Kidney glomerular epithelial cell (primary cell): Measurements from ENCODE around the gene GINS1.

Experiments used
- DNase-seq: peaks from one replicate; lab custom pipeline; 2025; lab: John Stamatoyannopoulos, UW

GINS1 gene

DNA sequence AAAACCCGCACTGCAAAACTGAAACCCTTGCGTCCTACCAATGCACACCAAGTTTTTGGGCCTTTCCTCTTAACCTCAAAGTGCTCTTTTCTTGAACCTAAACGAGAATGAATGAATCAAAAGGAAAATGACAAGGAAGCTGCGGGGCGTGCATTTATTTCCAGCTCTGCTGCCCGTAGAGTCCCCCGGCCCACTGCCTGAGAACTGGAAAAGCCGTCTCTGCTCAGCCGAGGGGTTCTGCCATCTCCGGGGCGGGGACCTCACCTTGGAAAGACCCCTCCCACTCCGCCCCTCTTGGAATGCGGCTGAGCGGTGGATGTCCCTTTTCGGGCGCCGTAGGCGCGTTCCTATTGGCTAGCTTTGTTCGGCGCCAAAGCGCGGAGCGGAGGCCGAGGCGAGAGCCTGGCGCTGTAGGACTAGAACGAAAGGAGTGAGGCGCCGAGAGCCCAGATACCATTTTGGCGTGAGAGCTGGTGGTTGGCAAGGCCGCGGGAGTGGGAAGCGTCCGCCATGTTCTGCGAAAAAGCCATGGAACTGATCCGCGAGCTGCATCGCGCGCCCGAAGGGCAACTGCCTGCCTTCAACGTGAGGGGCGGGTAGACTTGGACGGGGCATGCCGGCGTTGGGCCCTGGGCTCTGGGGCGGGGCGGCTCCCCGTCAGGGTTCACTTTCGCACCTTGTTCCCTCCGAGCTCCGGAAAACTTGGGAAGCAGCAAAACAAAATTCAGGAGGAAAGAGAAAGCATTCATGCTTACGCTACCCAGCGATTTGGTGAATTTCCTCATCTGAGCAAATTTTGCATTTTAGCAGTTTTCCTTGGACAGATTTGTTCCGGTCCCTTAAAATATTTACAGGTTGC lies at the start of gene GINS1:
TSS of gene GINS1 (plus strand) at position 363 of the 859 bp plus-strand sequence. CDS start at position 511, 148 bp downstream.
- peak; percentile 72 for DNase-seq

DNA sequence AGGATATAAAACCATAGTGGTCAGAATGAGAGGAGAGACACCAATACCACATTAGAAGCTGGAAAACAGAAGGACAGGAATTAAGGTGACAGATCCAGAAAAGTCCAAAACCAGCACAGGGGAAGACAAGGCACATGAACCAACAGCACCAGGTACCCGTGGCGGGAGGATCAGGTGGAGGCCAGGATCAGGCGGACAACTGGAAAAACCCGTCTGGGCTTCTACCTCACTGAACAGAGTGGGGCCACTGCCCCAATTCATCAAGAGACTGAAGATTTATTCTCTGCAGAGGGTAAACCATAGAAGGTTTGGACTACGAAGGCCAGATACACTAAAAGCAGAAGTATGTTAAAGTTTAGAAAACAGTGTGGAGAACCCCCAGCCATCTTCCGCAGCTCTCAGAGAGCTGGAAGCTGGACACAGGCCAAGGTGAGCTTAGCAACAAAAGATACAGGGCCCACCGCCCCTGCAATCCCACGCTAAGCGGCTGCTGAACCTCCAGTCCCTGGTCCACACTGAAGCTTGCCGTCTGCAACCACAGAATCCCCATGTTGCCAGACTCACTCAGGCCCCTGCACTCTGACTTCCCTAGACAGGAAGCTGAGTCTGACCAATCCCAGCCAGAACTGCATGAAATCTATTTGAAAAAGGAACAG lies 46.7 kb upstream of the GINS1 start:
- DNase-seq = peak; percentile 60

DNA sequence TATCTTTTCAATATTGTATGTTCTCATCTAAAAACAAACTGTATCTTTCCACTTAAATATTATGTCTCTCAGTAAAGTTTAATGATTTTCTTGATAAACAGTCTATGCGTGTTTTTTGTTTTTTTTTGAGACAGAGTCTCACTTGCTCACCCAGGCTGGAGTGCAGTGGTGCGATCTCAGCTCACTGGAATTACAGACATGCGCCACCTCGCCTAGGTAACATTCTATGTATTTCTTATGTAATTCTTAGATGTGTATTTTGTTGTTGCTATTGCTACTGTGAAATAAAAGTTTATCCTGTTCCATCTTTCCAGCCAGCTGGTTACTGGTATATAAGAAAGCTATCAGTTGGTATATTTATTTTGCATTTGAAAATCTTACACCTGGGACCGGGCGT lies 46.2 kb upstream of the GINS1 start:
- peak; percentile 60 for DNase-seq

DNA sequence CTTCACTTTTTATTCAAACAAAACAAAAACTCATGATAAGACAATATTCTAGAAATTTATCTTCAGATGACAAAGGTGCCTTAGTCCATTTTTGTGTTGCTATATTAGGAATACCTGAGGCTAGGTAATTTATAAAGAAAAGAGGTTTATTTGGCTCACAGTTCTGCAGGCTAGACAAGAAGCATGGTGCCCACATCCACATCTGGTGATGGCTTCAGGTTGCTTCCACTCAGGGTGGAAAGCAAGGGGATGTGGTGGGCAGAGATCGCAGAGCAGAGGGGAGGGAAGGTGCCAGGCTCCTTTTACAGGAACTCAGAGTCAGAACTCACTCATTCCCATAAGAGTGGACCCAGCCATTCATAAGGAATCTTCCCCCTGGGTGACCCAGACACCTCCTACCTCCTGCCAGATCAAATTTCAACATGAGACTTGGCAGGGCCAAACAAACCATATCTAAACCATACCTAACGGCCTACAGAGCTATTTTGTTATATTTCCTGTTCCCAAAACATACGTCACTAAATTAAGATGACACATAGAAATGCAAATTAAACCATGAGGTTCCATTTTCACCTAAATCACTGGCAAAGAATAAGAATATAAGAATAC lies 43.2 kb upstream of the GINS1 start:
- no peak for DNase-seq

DNA sequence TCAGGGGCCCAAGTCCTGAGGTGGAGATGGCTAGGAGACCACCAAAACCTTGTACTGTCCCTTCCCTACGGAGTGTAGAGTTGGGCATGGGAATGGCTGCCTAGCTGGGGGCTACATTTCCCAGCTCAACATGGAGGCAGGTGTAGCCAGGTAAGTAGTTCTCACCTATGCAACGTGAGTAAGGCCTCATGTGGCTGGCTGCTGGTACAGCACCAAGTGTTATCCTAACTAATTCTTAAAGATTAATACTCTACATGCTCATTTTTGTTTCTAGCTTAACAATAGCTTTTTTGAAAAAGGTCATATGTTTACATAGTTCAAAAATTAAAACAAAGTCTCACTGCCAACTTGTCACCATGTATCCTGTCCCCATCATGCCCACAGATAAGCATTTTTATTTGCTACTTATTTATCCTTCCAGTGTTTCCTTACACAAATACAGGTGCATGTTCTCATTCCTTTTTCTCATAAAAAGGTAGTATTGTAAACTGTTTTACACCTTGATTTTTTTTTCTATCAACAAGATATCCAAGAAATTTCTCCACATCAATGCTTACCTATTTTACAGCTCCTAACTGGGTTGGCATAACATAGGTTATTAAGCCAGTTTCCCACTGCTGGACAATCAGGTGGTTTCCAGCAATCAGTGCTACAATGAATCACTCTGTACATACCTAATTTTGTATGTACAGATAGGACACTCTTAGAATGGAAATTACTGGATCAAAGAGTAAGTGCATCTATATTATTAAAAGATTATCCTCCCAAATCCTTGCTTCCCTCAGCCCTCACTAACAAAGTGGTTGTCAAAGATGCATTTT lies 42.4 kb upstream of the GINS1 start:
- no peak for DNase-seq

DNA sequence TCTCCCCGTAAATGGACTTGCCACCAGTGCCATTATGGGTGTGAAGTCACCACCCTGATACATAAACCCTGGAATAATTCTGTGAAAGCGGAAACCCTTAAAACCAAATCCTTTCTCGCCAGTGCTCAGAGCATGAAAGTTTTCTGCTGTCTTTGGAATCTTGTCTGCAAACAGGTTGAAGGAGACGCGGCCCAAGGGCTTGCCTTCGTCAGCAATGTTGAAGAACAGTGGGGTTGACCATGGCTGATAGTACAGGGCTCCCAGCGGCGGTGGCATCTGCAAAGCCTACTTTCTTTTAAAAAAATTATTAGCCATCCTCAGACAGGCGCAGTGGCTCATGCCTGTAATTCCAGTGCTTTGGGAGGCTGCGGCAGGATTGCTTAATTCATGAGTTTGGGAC lies 38.9 kb upstream of the GINS1 start:
- DNase-seq = no peak

DNA sequence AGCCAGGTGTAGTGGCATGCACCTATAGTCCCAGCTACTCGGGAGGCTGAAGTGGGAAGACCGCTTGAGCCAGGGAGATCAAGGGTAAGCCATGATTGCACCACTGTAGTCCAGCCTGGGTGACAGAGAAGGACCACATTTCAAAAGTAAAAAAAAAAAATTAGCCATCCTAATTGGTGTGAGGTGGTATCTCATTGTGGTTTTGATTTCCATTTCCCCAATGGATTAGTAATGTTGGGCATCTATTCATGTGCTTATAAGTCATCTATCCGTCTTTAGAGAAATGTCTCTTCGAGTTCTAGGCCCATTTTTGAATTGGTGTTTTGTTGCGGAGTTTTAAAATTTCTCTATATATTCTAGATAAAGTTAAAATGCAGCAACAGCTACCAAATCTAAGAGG lies 38.5 kb upstream of the GINS1 start:
- DNase-seq = no peak

DNA sequence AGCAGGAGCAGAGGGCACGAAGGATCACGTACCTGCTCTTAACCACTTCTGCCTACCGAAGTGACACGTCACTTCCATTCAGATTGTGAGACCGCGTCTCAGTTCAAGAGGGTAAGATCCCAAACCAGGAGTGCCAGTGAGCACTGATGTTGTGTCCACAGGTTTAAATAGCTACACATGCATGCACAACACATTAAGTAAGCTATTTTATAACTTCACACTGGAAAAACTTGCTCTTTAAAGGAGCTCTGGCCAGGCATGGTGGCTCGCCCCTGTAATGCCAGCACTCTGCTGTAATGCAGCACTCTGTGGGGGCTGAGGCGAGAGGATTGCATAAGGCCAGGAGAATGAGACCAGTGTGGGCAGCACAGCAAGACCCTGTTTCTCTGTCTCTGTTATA lies 37.9 kb upstream of the GINS1 start:
- no peak for DNase-seq

DNA sequence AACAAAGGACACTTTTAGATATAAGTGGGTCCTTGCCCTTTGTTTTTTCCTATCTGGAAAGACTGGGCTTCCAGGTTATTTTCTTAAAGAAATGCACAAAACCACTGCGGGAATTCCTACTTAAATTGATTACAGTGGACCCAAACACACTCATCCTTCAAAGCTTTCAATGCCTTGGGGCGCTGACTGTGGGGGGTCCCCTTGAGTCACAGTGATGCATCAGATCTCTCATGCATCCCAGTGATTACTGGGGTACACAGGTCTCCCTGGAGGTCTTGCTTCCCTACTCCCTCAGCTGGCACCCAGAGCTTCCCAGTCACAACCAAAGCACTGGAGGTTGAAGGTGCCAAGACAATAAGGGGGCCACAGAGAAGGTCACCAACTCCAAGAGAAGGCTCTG lies 37.5 kb upstream of the GINS1 start:
- no peak for DNase-seq

DNA sequence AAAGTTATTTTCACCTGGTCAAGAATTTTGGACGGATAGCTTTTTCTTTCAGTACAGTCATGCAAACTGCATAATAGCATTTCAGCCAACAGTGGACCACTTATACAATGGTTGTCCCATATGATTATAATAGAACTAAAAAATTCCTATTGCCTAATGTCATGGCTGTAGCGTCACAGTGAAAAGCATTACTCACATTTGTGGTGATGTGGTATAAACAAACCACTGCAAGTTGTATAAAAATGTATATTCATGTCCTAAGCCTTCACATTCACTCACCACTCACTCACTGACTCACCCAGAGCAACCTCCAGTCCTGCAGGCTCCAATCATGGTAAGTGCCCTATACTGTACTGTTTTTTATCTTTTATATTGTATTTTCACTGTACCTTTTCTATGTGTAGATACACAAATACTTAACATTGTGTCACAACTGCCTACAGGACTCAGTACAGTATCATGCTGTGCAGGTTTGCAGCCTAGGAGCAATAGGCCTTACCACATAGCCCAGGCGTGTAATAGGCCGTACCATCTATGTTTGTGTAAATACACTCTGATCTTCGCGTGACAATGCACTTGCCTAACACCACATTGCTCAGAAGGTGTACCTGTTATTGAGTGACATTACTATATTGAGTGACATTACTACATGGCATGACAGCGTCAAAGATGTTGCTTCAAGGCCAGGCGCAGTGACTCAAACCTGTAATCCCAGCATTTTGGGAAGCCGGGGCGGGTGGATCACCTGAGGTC lies 34.7 kb upstream of the GINS1 start:
- DNase-seq = peak; percentile 12

DNA sequence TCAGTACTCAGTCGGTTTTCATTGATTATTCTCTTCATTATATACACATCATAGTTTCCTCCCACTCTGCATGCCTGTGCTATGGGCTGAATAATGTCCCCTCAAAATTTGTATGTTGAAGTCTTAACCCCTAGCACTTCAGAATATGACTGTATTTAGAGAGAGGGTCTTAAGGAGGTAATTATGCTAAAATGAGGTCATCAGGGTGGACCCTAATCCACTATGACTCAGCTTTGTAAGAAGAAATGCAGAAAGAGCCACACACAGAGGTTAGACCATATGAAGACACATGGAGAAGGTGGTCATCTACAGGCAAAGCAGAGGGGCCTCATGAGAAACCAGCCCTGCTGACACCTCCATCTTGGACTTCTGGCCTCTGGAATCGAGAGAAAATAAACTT lies 32.6 kb upstream of the GINS1 start:
- no peak for DNase-seq

DNA sequence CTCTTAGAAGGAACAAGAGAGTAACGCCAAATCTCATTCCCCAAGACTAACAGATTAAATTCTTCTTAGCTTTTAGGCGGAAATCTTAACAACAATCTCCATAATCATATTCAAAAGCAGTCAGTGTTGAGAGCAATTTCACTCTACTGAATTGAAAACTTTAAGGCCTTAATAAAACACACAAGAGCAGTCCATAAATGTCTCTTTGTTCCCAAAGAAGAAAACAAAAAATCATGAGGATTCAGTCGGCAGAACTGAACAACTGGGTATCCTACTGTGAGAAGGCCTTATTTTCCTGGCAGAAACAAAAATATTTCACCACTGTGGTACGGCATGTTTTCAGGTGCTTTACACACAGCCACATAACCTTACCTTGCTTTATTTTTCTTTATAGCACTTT lies 31.2 kb upstream of the GINS1 start:
- DNase-seq = no peak

DNA sequence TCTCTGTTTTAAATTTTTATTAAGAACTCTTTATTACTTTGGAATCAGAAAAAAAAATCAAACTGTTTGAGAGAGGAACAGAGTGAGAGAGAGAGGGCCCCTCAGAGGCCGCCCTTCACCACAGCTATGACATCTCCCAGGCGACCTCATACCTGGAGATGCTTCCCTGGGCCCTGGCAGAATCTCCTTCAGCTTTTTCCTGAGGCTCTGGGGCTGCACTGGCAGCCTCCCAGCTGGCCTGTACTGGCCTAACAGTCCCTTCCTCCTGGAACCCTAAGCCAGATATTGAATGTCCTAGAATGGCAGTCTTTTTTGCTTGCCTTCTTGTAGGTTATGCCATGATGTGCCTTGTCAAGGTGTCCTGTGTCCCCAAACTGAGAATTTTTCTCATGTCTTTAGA lies 30.6 kb upstream of the GINS1 start:
- no peak for DNase-seq

DNA sequence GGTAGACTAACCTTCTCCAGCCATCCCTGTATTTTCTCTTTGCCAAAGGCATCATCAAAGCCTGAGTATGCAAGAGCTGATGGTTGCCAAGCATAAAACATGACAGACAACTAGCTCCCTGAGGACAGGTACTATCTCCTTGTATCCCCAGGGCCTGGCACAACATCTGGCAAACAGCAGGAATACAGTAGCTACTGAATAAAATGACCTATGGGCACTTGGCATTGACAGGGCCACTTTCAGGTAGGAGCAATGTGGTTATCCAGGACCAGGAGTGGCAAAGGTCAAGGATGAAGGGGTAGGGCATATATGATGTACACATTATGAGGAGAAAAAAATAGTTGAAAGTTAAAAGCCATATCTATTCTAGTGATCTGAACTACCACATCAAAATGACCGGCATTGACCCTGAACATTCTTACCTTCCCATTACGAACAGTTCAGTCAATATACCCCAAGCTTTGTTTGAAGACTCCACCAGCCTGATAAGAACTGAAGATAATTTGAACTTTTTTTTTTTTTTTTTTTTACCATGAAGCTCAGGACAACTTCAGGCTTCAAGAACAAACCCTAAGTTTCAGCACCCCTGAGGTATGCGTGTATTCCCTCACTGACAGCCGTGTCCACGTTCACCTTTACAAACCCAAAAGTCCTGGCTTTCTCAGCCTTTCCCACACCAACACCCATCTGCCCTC lies 29.1 kb upstream of the GINS1 start:
- DNase-seq = no peak

DNA sequence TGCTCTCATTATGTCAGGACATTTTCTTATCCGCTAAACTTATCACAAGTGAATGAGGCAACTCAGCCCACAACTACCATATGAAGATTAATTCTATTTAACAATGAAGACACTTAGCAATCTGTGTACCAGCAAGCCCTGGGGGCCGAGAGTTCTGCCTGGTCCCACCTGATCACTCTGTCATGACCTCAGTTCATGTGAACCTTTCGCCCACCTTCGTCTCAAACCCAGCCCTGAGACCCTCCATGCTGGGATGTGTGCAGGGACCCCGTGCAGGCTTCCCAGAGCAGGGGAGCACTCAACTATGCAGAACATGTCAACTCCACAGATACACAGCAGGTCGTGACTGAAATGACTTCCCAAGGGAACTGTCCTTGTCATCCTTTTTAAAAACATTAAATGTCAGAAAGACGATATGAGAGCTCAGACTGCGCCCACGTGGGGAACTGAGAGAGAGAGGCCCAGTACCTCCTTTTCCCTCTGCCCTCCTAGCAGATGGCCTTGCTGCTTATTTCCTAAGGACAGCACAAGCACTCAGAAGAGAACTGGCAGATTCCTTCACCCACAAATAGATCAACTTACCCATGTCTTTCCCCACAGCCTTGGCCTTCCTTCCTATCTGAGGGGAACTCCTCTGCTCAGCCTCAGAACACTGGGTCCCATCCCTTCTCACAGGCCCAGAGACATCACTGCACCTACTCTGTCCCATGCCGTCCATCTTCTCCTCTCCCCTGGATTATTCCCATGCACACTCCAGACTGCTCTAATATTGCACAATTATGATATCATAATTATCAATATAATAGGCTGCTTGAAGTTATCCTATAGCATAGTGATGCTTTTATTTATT lies 28.4 kb upstream of the GINS1 start:
- DNase-seq = no peak

DNA sequence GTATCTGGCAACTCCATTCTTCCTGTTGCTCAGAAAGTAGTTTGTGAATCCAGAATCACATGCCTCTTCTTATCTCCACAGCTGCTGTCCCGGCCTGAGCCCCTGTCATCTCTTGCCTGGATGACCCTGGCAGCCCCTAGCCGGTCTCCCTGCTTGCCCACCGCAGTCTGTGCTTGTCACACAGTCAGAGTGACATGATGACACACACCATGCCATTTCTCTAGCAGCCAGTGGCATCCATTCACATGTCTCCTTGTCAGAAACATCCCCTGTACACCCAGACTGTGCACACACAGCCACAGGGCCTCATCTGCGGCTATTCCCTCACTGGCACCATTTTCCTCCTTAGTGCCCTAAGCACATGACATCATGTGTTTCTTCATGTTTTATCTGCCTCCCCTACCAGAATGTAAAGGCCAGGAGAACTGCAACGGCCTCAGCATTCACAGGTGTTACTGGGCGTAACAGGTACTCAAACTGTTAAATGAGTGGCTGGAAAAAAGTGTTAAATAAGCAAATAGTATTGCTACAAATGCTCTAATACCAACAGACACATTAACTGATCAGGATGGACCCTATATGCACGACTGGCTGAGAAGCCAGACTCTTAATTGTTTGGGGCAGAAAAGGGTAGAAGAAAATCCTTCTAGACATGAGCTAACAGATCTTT lies 26.4 kb upstream of the GINS1 start:
- DNase-seq = no peak

DNA sequence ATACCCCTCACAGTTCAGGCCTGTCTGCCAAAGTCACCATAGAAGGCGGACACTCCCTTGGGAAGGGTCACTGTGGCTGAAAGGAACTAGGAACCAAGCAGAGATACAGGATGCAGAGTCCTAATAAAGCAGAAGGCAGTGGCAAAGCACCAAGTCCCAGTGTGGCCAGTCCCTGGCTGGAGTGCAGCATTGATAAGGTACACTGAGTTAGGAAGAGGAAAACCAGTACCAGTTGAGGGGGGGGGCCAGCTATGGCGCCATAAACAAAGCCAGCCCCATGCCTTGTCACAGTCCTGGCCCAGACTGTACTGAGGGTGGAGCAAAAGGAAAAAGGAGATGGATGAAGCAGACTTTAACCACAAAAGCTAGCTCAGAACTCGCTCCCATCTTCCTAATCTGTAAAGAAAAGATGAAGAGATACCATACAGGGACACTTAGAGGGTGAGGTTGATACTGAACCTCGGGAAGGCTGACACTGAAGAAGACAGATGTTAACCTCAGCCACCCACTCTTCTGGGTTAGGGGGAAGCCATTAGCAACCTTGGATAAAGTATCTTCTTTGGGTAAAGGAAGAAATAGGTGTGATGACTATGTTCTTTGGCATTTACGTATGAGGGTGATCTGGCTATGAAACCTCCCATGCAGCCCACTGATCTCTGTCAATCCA lies 24.6 kb upstream of the GINS1 start:
- DNase-seq = no peak

DNA sequence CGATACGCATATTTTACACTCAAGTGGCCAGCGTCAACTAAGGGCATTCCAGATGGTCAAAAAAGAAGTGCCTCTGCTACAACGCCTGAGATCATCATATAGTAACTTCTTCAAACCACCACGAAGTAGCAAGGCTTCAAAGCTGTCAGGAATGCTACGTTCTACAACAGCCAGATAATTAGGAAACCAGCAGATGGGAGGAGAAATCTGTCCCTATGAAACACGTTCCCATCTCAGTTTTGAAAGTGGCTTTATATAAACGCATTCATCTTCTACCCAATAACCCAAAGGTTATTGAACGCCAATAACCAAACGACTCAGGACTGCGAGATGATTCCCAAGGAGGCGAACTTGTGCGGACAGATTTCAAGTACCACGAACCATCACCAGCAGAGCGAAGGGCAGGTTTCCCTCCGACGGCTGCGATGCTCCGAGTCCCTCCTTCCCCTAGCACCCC lies 18.0 kb upstream of the GINS1 start:
- DNase-seq = peak; percentile 16
